HG02884 (cell line): ENCODE results near the gene APOA5.

Experiments
- ATAC-seq: cut with Tn5 transposase; IDR thresholded peaks from one replicate; pipeline ENCODE4 v1.9.1; 2021; ENCODE audit warnings: mild to moderate bottlenecking, moderate library complexity; ENCODE audit not compliant: unreplicated experiment

The APOA5 gene

GRCh38 chr11:116828632-116829524 lies 37.2 kb upstream of the APOA5 start:
- no peak for ATAC-seq

- ATAC-seq = no peak
These were observed 35.8 kb upstream of the APOA5 start for GRCh38 chr11:116827461-116827860.

GRCh38 chr11:116826751-116827431 lies 35.2 kb upstream of the APOA5 start:
- ATAC-seq = no peak

- no peak for ATAC-seq
These were observed 34.4 kb upstream of the APOA5 start for GRCh38 chr11:116825854-116826750.

- ATAC-seq = no peak
These were observed 33.8 kb upstream of the APOA5 start for GRCh38 chr11:116825434-116825833.

- no peak for ATAC-seq
These were observed 31.6 kb upstream of the APOA5 start, which contains the start of gene APOA4 for GRCh38 chr11:116823031-116823843. Gene APOA4 (minus strand): TSS chr11:116823304. CDS start chr11:116823191, 113 bp downstream.

GRCh38 chr11:116822575-116822974 lies 30.9 kb upstream of the APOA5 start:
- no peak for ATAC-seq

- no peak for ATAC-seq
These were observed 29.6 kb upstream of the APOA5 start for GRCh38 chr11:116821050-116821918.

- ATAC-seq = no peak
These were observed 27.4 kb upstream of the APOA5 start for GRCh38 chr11:116819049-116819448.

- no peak for ATAC-seq
These were observed 22.8 kb upstream of the APOA5 start for GRCh38 chr11:116814502-116814901.

- no peak for ATAC-seq
These were observed 22.2 kb upstream of the APOA5 start for GRCh38 chr11:116813781-116814471.

- ATAC-seq = no peak
These were observed 21.5 kb upstream of the APOA5 start for GRCh38 chr11:116813170-116813569.

GRCh38 chr11:116812109-116812508 lies 20.4 kb upstream of the APOA5 start:
- ATAC-seq = no peak

- ATAC-seq = no peak
These were observed 19.5 kb upstream of the APOA5 start for GRCh38 chr11:116811194-116811593.

- no peak for ATAC-seq
These were observed 16.8 kb upstream of the APOA5 start for GRCh38 chr11:116808262-116809175.

- no peak for ATAC-seq
These were observed 16.1 kb upstream of the APOA5 start for GRCh38 chr11:116807601-116808261.

GRCh38 chr11:116804001-116804400 lies 12.3 kb upstream of the APOA5 start:
- ATAC-seq = no peak
